ENCODE data around the gene KIAA1755. TPM values are rescaled to one million over a fixed set of nuclear protein-coding genes. Genes with fewer than 3 reads are reported as not detected.

Gene KIAA1755
- polyA plus RNA-seq, 1 donor from 2014 or later: not detected

- no peak overlapping the region for H2AFZ ChIP-seq (ENCODE audit: low read depth, low read length)
- H3K27me3 ChIP-seq (ENCODE audit: insufficient read depth, low read depth, low read length): peaks cover 5% of the 10 kb centered on the region
- no peaks in the 10 kb centered on the region for H3K9me2 ChIP-seq (ENCODE audit: insufficient read depth, low read length)
- H3K4me2 ChIP-seq (ENCODE audit: low read length): no peak overlapping the region
- TF ChIP-seq, protein P1, sequence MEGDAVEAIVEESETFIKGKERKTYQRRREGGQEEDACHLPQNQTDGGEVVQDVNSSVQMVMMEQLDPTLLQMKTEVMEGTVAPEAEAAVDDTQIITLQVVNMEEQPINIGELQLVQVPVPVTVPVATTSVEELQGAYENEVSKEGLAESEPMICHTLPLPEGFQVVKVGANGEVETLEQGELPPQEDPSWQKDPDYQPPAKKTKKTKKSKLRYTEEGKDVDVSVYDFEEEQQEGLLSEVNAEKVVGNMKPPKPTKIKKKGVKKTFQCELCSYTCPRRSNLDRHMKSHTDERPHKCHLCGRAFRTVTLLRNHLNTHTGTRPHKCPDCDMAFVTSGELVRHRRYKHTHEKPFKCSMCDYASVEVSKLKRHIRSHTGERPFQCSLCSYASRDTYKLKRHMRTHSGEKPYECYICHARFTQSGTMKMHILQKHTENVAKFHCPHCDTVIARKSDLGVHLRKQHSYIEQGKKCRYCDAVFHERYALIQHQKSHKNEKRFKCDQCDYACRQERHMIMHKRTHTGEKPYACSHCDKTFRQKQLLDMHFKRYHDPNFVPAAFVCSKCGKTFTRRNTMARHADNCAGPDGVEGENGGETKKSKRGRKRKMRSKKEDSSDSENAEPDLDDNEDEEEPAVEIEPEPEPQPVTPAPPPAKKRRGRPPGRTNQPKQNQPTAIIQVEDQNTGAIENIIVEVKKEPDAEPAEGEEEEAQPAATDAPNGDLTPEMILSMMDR (IDR thresholded peaks at IDR 0.05; ENCODE audit: poor library complexity, severe bottlenecking): no peak
- TF ChIP-seq RAD21 (conservative IDR thresholded peaks at IDR 0.05): no peak
- TF ChIP-seq TAF1 (IDR thresholded peaks at IDR 0.05; ENCODE audit: low read depth): no peak
- TF ChIP-seq EP300 (conservative IDR thresholded peaks at IDR 0.05; ENCODE audit: poor library complexity, severe bottlenecking): no peak
- TF ChIP-seq EZH2 (IDR thresholded peaks at IDR 0.05; ENCODE audit: borderline replicate concordance, insufficient read depth, low read length, poor library complexity, severe bottlenecking): no peak
- TF ChIP-seq POLR2AphosphoS5 (IDR thresholded peaks at IDR 0.05): no peak
- TF ChIP-seq, protein P2, sequence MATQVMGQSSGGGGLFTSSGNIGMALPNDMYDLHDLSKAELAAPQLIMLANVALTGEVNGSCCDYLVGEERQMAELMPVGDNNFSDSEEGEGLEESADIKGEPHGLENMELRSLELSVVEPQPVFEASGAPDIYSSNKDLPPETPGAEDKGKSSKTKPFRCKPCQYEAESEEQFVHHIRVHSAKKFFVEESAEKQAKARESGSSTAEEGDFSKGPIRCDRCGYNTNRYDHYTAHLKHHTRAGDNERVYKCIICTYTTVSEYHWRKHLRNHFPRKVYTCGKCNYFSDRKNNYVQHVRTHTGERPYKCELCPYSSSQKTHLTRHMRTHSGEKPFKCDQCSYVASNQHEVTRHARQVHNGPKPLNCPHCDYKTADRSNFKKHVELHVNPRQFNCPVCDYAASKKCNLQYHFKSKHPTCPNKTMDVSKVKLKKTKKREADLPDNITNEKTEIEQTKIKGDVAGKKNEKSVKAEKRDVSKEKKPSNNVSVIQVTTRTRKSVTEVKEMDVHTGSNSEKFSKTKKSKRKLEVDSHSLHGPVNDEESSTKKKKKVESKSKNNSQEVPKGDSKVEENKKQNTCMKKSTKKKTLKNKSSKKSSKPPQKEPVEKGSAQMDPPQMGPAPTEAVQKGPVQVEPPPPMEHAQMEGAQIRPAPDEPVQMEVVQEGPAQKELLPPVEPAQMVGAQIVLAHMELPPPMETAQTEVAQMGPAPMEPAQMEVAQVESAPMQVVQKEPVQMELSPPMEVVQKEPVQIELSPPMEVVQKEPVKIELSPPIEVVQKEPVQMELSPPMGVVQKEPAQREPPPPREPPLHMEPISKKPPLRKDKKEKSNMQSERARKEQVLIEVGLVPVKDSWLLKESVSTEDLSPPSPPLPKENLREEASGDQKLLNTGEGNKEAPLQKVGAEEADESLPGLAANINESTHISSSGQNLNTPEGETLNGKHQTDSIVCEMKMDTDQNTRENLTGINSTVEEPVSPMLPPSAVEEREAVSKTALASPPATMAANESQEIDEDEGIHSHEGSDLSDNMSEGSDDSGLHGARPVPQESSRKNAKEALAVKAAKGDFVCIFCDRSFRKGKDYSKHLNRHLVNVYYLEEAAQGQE (IDR thresholded peaks at IDR 0.05; ENCODE audit: borderline replicate concordance): no peak
- TF ChIP-seq MXI1 (conservative IDR thresholded peaks at IDR 0.05; ENCODE audit: poor library complexity, severe bottlenecking): no peak
- no peak for TF ChIP-seq SMC3 (conservative IDR thresholded peaks at IDR 0.05; ENCODE audit: poor library complexity)
- H3F3A ChIP-seq (ENCODE audit: insufficient read depth, low read length, poor library complexity, severe bottlenecking): no peaks in the 10 kb centered on the region
- no peak overlapping the region for H3K27ac ChIP-seq (ENCODE audit: low read length)
- no peaks in the 10 kb centered on the region for H3K79me2 ChIP-seq (replicated peaks; ENCODE audit: insufficient read depth, low read length)
- no peaks in the 10 kb centered on the region for H4K20me1 ChIP-seq (ENCODE audit: insufficient read depth)
- no peaks in the 10 kb centered on the region for H3K36me3 ChIP-seq (ENCODE audit: insufficient read depth, low read length)
- no peak overlapping the region for H3K4me3 ChIP-seq (ENCODE audit: low read length)
- no peak overlapping the region for H3K9ac ChIP-seq (ENCODE audit: low read length)
- no peaks in the 10 kb centered on the region for H3K9me3 ChIP-seq (ENCODE audit: low read length)
Observed at GRCh38 chr20:38262931-38263330, 2.4 kb upstream of the KIAA1755 start.

DNA sequence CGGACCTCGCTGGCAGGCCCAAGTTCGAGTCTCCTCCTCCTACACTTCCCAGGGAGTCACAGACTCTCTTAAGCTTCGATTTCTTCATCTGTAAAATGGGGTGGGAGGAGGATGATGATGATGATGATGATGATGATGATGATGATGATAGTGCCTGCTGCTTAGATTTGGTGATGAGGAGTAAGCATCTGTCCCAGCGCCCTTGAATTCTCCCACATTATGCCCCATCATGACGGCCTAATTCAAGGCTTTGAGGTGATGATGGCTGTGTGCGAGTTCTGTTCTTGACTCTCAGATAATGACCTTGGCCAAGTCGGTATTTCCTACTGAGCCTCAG lies 487 bp upstream of the KIAA1755 start:
- Histone ChIP-seq H2AFZ (ENCODE audit: low read depth, low read length) (no peak overlapping the region), H3K27ac (ENCODE audit: low read length) (no peak overlapping the region)

More for the DNA sequence above, 487 bp upstream of the KIAA1755 start:
- Histone ChIP-seq H3K4me2 (ENCODE audit: low read length) (no peak overlapping the region), H3K27me3 (ENCODE audit: insufficient read depth, low read depth, low read length) (peaks cover 5% of the 10 kb centered on the region), H3K9me2 (ENCODE audit: insufficient read depth, low read length) (no peaks in the 10 kb centered on the region), H3K9me3 (ENCODE audit: low read length) (no peaks in the 10 kb centered on the region), H3F3A (ENCODE audit: insufficient read depth, low read length, poor library complexity, severe bottlenecking) (no peaks in the 10 kb centered on the region), H3K79me2 (replicated peaks; ENCODE audit: insufficient read depth, low read length) (no peaks in the 10 kb centered on the region), H3K36me3 (ENCODE audit: insufficient read depth, low read length) (no peaks in the 10 kb centered on the region), H3K4me3 (ENCODE audit: low read length) (no peak overlapping the region), H4K20me1 (ENCODE audit: insufficient read depth) (no peaks in the 10 kb centered on the region), H3K9ac (ENCODE audit: low read length) (no peak overlapping the region)
- TF ChIP-seq EZH2 (IDR thresholded peaks at IDR 0.05; ENCODE audit: borderline replicate concordance, insufficient read depth, low read length, poor library complexity, severe bottlenecking): no peak
- TF ChIP-seq, protein P2 (IDR thresholded peaks at IDR 0.05; ENCODE audit: borderline replicate concordance): no peak
- TF ChIP-seq MXI1 (conservative IDR thresholded peaks at IDR 0.05; ENCODE audit: poor library complexity, severe bottlenecking): no peak
- TF ChIP-seq POLR2AphosphoS5 (IDR thresholded peaks at IDR 0.05): no peak

All from neural cell (in vitro differentiated cells).